HEK293 (cell line): ENCODE data around the gene FTCD.

ENCODE experiments used
- CTCF ChIA-PET: fragments of 350-600 bp; formaldehyde crosslinking; extraction: SDS; loops from one replicate; lab custom pipeline; 2021; ENCODE audit warnings: antibody characterized with exemption; lab: Yijun Ruan, JAX
- POLR2A ChIA-PET: fragments of 300-600 bp; formaldehyde crosslinking; extraction: SDS; loops from one replicate; lab custom pipeline; 2020; ENCODE audit warnings: antibody characterized with exemption, inconsistent platforms; lab: Yijun Ruan, JAX
- H3K27ac ChIP-seq: fragments of 200-500 bp; sonication (Bioruptor generic); 2 replicates; pipeline ENCODE4 v1.5.1; 2014; ENCODE audit warnings: low read depth, low read length, control low read depth, inconsistent platforms; ENCODE audit errors: extremely low read depth
- H3K36me3 ChIP-seq, 2 experiments: fragments of 200-500 bp in 1 of 2; sonication (Bioruptor generic) in 1 of 2; 1 replicate in 1 of 2; 2 replicates in 1 of 2; pipeline ENCODE4 v1.5.1; 2014 to 2017; ENCODE audit warnings: inconsistent platforms in 2 of 2, low read length in 2 of 2; ENCODE audit not compliant: control insufficient read depth in 2 of 2, insufficient read depth in 1 of 2
- H3K4me1 ChIP-seq: fragments of 200-500 bp; sonication (Bioruptor generic); 2 replicates; pipeline ENCODE4 v1.5.1; 2014; ENCODE audit warnings: mild to moderate bottlenecking, low read length, inconsistent platforms; ENCODE audit not compliant: control insufficient read depth, insufficient read depth
- H3K4me3 ChIP-seq: 2 replicates; pipeline ENCODE4 v1.5.1; 2011; ENCODE audit warnings: low read depth, mild to moderate bottlenecking, control low read depth, low read length, moderate library complexity
- H3K9me3 ChIP-seq: fragments of 200-500 bp; sonication (Bioruptor generic); 2 replicates; pipeline ENCODE4 v1.5.1; 2014; ENCODE audit warnings: low read depth, low read length, inconsistent platforms; ENCODE audit not compliant: control insufficient read depth, insufficient read depth
- BCL11A ChIP-seq: fragments of 450-650 bp; formaldehyde crosslinking; IDR thresholded peaks from 2 replicates; pipeline ENCODE4 v1.5.1; 2016; ENCODE audit warnings: low read depth, missing biosample characterization, missing genetic modification characterization
- INSM2 ChIP-seq: fragments of 450-650 bp; formaldehyde crosslinking; IDR thresholded peaks from 2 replicates; pipeline ENCODE4 v1.5.1; 2016; ENCODE audit warnings: missing biosample characterization, missing genetic modification characterization
- OVOL3 ChIP-seq: fragments of 450-650 bp; formaldehyde crosslinking; IDR thresholded peaks from 2 replicates; pipeline ENCODE4 v1.5.1; 2016; ENCODE audit warnings: missing biosample characterization, missing genetic modification characterization
- PBX3 ChIP-seq: sonication (generic); formaldehyde crosslinking; IDR thresholded peaks from 2 replicates; pipeline ENCODE4 v1.8.1; 2022; ENCODE audit warnings: mild to moderate bottlenecking, moderate library complexity, missing genetic modification reagents
- SP2 ChIP-seq: fragments of 450-650 bp; formaldehyde crosslinking; IDR thresholded peaks from 2 replicates; pipeline ENCODE4 v1.5.1; 2016; ENCODE audit warnings: missing biosample characterization, missing genetic modification characterization
- SP3 ChIP-seq: fragments of 450-650 bp; formaldehyde crosslinking; IDR thresholded peaks from 2 replicates; pipeline ENCODE4 v1.5.1; 2016; ENCODE audit warnings: missing biosample characterization, missing genetic modification characterization
- TRIM28 ChIP-seq: IDR thresholded peaks from 2 replicates; pipeline ENCODE4 v1.6.1; 2011; ENCODE audit warnings: low read length, control low read depth, borderline replicate concordance
- ZBTB1 ChIP-seq: fragments of 450-650 bp; formaldehyde crosslinking; IDR thresholded peaks from 2 replicates; pipeline ENCODE4 v1.5.1; 2016; ENCODE audit warnings: missing biosample characterization, missing genetic modification characterization
- ZBTB17 ChIP-seq: fragments of 450-650 bp; formaldehyde crosslinking; IDR thresholded peaks from 2 replicates; pipeline ENCODE4 v1.5.1; 2016; ENCODE audit warnings: missing biosample characterization, missing genetic modification characterization
- ZFP37 ChIP-seq: fragments of 450-650 bp; formaldehyde crosslinking; IDR thresholded peaks from 2 replicates; pipeline ENCODE4 v1.5.1; 2016; ENCODE audit warnings: missing biosample characterization, missing genetic modification characterization
- ZNF121 ChIP-seq: fragments of 450-650 bp; formaldehyde crosslinking; IDR thresholded peaks from 2 replicates; pipeline ENCODE4 v1.5.1; 2016; ENCODE audit warnings: missing biosample characterization, missing genetic modification characterization
- ZNF140 ChIP-seq: fragments of 450-650 bp; formaldehyde crosslinking; IDR thresholded peaks from 2 replicates; pipeline ENCODE4 v1.5.1; 2016; ENCODE audit warnings: missing biosample characterization, missing genetic modification characterization
- ZNF311 ChIP-seq: fragments of 450-650 bp; formaldehyde crosslinking; IDR thresholded peaks from 2 replicates; pipeline ENCODE4 v1.5.1; 2017; ENCODE audit warnings: missing biosample characterization, missing genetic modification characterization, borderline replicate concordance
- ZNF324 ChIP-seq: fragments of 450-650 bp; formaldehyde crosslinking; IDR thresholded peaks from 2 replicates; pipeline ENCODE4 v1.5.1; 2016; ENCODE audit warnings: missing biosample characterization, missing genetic modification characterization
- ZNF488 ChIP-seq: fragments of 450-650 bp; formaldehyde crosslinking; IDR thresholded peaks from 2 replicates; pipeline ENCODE4 v1.5.1; 2016; ENCODE audit warnings: missing biosample characterization, missing genetic modification characterization
- ZNF501 ChIP-seq: fragments of 450-650 bp; formaldehyde crosslinking; IDR thresholded peaks from 2 replicates; pipeline ENCODE4 v1.5.1; 2016; ENCODE audit warnings: missing biosample characterization, missing genetic modification characterization
- ZNF530 ChIP-seq: fragments of 450-650 bp; formaldehyde crosslinking; IDR thresholded peaks from 2 replicates; pipeline ENCODE4 v1.5.1; 2016; ENCODE audit warnings: low read depth, missing biosample characterization, missing genetic modification characterization
- ZNF629 ChIP-seq: fragments of 450-650 bp; formaldehyde crosslinking; IDR thresholded peaks from 2 replicates; pipeline ENCODE4 v1.5.1; 2017; ENCODE audit warnings: missing biosample characterization, missing genetic modification characterization
- ZNF777 ChIP-seq: fragments of 450-650 bp; formaldehyde crosslinking; IDR thresholded peaks from 2 replicates; pipeline ENCODE4 v1.5.1; 2017; ENCODE audit warnings: missing biosample characterization, missing genetic modification characterization, borderline replicate concordance
- TF ChIP-seq, protein P1 (sequence below): fragments of 450-650 bp; formaldehyde crosslinking; optimal IDR thresholded peaks from 2 replicates; pipeline ENCODE3; 2016; ENCODE audit warnings: missing biosample characterization, mild to moderate bottlenecking, missing genetic modification characterization
- TF ChIP-seq, protein P2 (sequence below): fragments of 450-650 bp; formaldehyde crosslinking; IDR thresholded peaks from 2 replicates; pipeline ENCODE4 v1.5.1; 2016; ENCODE audit warnings: missing biosample characterization, missing genetic modification characterization
- TF ChIP-seq, protein P3 (sequence below): fragments of 450-650 bp; formaldehyde crosslinking; IDR thresholded peaks from 2 replicates; pipeline ENCODE4 v1.5.1; 2017; ENCODE audit warnings: missing biosample characterization, missing genetic modification characterization

Gene FTCD

DNA sequence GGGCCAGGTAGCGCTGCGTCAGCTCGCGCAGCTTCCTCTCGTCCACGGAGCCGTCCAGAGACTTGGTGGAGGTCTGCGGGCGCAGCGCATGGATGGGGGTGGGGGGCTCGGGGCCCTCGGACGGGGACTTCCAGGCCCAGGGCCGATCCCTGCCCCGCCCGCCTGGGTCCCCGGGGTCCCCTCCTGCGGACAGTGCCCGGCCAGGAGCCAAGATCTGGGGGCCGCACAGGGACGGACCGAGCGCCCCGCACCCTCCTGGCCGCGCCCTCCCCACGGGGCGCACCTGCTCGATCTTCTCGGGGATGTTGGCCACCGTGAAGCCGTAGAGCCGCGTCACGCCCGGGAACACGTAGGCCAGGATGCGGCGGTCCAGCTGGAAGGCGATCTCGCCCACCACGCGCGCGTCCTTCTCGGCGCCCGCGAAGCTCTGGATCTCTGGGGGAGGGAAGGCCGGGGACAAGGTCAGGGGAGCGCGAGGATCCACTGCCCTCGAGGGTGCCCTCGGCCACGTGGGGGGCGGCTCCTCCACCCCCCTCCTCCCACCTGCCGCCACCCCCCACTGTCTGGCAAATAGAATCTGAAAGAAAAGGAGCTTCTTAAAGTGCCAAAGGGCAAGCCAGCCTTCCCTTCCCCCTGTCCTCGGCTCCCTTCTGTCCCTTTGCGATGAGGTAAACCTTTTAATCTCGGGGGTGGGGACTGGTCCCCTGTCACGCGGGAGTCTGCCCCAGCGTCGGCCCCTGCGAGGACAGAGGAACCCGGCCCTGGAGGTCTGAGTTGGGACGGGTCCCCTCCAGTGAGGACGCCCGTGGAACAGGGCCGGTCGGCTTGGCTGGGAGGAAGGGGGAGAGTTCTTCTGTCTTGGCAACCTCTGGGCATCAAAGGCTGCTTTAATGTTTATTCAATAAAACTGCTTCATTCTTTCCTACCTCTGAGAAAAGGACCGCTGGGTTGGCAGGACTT, 6.5 kb upstream of the FTCD start:
- Histone ChIP-seq H3K4me3 (no peak overlapping the region), H3K36me3 (no peaks in the 10 kb centered on the region), H3K9me3 (no peaks in the 10 kb centered on the region), H3K27ac (no peak overlapping the region), H3K4me1 (no peaks in the 10 kb centered on the region)
- ChIA-PET POLR2A (no interaction called here), CTCF (interaction anchor here (0.6 to 2.8 kb wide), 3 partner anchors 9 to 42 kb away, joined by 3 to 9 read pairs (median 3); no protein-coding TSS in a partner anchor)
- TF ChIP-seq INSM2 (tag by site-specific recombination) (no peak), ZNF324 (tag by site-specific recombination) (no peak), ZBTB1 (tag by site-specific recombination) (no peak), OVOL3 (tag by site-specific recombination) (no peak), ZNF140 (tag by site-specific recombination) (no peak), PBX3 (CRISPR knock-in tag) (no peak), SP3 (no peak), TRIM28 (no peak), ZNF530 (tag by site-specific recombination) (no peak), ZNF629 (tag by site-specific recombination) (no peak), ZNF311 (tag by site-specific recombination) (no peak), ZNF501 (tag by site-specific recombination) (no peak)
- TF ChIP-seq, protein P1, sequence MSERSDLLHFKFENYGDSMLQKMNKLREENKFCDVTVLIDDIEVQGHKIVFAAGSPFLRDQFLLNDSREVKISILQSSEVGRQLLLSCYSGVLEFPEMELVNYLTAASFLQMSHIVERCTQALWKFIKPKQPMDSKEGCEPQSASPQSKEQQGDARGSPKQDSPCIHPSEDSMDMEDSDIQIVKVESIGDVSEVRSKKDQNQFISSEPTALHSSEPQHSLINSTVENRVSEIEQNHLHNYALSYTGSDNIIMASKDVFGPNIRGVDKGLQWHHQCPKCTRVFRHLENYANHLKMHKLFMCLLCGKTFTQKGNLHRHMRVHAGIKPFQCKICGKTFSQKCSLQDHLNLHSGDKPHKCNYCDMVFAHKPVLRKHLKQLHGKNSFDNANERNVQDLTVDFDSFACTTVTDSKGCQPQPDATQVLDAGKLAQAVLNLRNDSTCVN (tag by site-specific recombination), result no peak
- TF ChIP-seq, protein P2, sequence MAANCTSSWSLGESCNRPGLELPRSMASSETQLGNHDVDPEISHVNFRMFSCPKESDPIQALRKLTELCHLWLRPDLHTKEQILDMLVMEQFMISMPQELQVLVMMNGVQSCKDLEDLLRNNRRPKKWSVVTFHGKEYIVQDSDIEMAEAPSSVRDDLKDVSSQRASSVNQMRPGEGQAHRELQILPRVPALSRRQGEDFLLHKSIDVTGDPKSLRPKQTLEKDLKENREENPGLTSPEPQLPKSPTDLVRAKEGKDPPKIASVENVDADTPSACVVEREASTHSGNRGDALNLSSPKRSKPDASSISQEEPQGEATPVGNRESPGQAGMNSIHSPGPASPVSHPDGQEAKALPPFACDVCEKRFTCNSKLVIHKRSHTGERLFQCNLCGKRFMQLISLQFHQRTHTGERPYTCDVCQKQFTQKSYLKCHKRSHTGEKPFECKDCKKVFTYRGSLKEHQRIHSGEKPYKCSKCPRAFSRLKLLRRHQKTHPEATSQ (tag by site-specific recombination), result no peak

GRCh38 chr21:46160907-46161632, 5.7 kb upstream of the FTCD start:
- Histone ChIP-seq H3K4me3 (no peak overlapping the region), H3K9me3 (no peaks in the 10 kb centered on the region), H3K36me3 (no peaks in the 10 kb centered on the region), H3K4me1 (no peaks in the 10 kb centered on the region), H3K27ac (no peak overlapping the region)
- CTCF ChIA-PET, result no interaction called here
- POLR2A ChIA-PET, result no interaction called here
- no peak for TF ChIP-seq ZNF777 (tag by site-specific recombination)
- no peak for TF ChIP-seq ZNF121 (tag by site-specific recombination)
- TF ChIP-seq ZNF488, result no peak
- TF ChIP-seq ZFP37 (tag by site-specific recombination), result no peak
- TF ChIP-seq, protein P3, sequence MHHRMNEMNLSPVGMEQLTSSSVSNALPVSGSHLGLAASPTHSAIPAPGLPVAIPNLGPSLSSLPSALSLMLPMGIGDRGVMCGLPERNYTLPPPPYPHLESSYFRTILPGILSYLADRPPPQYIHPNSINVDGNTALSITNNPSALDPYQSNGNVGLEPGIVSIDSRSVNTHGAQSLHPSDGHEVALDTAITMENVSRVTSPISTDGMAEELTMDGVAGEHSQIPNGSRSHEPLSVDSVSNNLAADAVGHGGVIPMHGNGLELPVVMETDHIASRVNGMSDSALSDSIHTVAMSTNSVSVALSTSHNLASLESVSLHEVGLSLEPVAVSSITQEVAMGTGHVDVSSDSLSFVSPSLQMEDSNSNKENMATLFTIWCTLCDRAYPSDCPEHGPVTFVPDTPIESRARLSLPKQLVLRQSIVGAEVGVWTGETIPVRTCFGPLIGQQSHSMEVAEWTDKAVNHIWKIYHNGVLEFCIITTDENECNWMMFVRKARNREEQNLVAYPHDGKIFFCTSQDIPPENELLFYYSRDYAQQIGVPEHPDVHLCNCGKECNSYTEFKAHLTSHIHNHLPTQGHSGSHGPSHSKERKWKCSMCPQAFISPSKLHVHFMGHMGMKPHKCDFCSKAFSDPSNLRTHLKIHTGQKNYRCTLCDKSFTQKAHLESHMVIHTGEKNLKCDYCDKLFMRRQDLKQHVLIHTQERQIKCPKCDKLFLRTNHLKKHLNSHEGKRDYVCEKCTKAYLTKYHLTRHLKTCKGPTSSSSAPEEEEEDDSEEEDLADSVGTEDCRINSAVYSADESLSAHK, result no peak
- TF ChIP-seq ZBTB17, result no peak
- TF ChIP-seq SP2, result no peak
- no peak for TF ChIP-seq BCL11A (tag by site-specific recombination)
